ENCODE data around the gene CTSH. TPM values are rescaled to one million over a fixed set of nuclear protein-coding genes. Genes with fewer than 3 reads are reported as not detected.

Gene CTSH
- total and polyA plus RNA-seq, 7 donors = 37.4 to 274 (median 96.7) TPM

DNA sequence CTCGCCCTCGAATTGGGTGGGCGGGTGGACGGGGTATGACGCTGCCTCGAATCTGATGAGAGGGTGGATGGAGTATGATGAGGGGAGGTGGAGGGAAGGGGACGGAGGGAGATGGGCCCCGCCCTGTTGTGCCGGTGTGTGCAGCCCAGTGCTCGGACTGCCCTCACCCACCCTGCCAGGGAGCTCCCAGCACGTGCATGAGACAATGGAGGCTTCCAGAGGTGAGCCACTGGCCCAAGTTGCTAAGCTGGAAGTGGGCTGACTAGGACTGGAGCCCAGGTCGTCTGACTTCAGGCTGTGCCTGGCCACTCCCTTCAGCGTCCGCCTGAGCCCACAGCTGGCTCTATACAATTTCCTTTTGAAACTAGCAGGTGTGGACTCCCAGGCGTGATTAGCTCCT, 47.0 kb upstream of the CTSH start:
- Histone ChIP-seq H3K4me3 (no peak overlapping the region), H3K27ac (peak overlapping the region in 2 of 4 donors; percentile 79 to 81), H3K36me3 (no peaks in the 10 kb centered on the region), H3K9me3 (no peaks in the 10 kb centered on the region), H3K27me3 (no peaks in the 10 kb centered on the region), H3K4me1 (peaks cover 0 to 43% (median 33%) of the 10 kb centered on the region in 4 donors)
- intact Hi-C loops (cut with DNase I) = loop anchor here (5.0 kb wide), 1 partner anchor 45 kb away; the partner anchor contains the start of gene CTSH
- DNase-seq = no peak
- WGBS, 2 donors = 67 to 83% methylated on average over 15 of the region's 15 CpGs
- no peak for TF ChIP-seq POLR2AphosphoS5 (IDR thresholded peaks at IDR 0.05)
- no peak for TF ChIP-seq EP300 (IDR thresholded peaks at IDR 0.05)
- no peak for TF ChIP-seq POLR2A (IDR thresholded peaks at IDR 0.05)

DNA sequence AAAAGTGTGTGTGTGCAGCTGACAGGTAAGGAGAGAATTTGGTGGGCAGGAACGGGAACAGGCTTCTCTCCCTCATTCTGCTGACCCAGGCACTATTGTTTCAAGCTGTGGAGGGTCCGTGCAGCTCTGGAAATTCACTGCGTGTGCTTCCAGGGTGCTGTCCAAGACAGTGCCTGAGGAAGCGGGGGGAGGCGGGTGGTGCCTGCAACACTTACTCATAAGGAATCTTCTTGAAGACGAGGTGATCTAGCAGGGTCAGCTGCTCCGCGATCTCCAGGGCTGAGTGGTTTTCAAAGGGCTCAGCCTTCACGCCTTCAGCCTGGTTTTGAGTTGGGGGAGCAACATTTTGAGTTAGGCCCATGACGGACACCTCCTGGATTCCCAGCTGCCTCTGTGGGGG, 46.6 kb upstream of the CTSH start:
- Histone ChIP-seq H3K4me3 (no peak overlapping the region), H3K4me1 (peaks cover 0 to 43% (median 33%) of the 10 kb centered on the region in 4 donors), H3K27me3 (no peaks in the 10 kb centered on the region), H3K36me3 (no peaks in the 10 kb centered on the region), H3K9me3 (no peaks in the 10 kb centered on the region), H3K27ac (peak overlapping the region in 2 of 4 donors; percentile 79 to 81)
- TF ChIP-seq POLR2A (IDR thresholded peaks at IDR 0.05) (no peak), EP300 (IDR thresholded peaks at IDR 0.05) (no peak), POLR2AphosphoS5 (IDR thresholded peaks at IDR 0.05) (no peak)
- TF ChIP-seq, protein P1, sequence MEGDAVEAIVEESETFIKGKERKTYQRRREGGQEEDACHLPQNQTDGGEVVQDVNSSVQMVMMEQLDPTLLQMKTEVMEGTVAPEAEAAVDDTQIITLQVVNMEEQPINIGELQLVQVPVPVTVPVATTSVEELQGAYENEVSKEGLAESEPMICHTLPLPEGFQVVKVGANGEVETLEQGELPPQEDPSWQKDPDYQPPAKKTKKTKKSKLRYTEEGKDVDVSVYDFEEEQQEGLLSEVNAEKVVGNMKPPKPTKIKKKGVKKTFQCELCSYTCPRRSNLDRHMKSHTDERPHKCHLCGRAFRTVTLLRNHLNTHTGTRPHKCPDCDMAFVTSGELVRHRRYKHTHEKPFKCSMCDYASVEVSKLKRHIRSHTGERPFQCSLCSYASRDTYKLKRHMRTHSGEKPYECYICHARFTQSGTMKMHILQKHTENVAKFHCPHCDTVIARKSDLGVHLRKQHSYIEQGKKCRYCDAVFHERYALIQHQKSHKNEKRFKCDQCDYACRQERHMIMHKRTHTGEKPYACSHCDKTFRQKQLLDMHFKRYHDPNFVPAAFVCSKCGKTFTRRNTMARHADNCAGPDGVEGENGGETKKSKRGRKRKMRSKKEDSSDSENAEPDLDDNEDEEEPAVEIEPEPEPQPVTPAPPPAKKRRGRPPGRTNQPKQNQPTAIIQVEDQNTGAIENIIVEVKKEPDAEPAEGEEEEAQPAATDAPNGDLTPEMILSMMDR (IDR thresholded peaks at IDR 0.05) = no peak
- 88 to 91% methylated on average over 10 of the region's 10 CpGs for WGBS, 2 donors
- intact Hi-C loops (cut with DNase I) = loop anchor here (5.0 kb wide), 1 partner anchor 44 kb away; the partner anchor contains the start of gene CTSH
- no peak for DNase-seq

DNA sequence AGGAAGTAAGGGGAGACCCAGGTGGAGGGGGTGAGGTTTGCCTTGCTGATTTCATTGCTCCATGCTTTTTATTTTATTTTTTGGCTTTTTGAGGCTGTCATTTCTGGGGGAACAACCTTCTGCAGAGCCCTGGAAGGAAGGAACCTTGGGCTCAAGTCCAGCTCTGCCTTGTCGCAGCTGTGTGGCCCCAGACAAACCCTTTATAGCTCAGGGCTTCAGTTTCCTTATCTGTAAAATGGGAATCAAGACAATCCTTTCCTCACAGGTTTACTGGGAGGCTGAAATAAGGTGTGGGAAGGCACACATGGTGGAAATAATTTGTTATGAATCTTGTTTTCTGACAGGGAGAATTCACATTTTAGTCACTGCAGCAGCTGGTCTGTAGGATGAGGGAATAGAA, 45.4 kb upstream of the CTSH start:
- WGBS, 2 donors = 51 to 77% methylated on average over 1 of the region's 1 CpG
- DNase-seq = no peak
- intact Hi-C loops (cut with DNase I) = loop anchor here (5.0 kb wide), 1 partner anchor 43 kb away; the partner anchor contains the start of gene CTSH
- TF ChIP-seq EP300 (IDR thresholded peaks at IDR 0.05) (no peak), POLR2AphosphoS5 (IDR thresholded peaks at IDR 0.05) (no peak), POLR2A (IDR thresholded peaks at IDR 0.05) (no peak)
- TF ChIP-seq, protein P1 (IDR thresholded peaks at IDR 0.05) = no peak
- Histone ChIP-seq H3K4me1 (peaks cover 0 to 43% (median 33%) of the 10 kb centered on the region in 4 donors), H3K4me3 (no peak overlapping the region), H3K36me3 (no peaks in the 10 kb centered on the region), H3K9me3 (no peaks in the 10 kb centered on the region), H3K27ac (peak overlapping the region in 3 of 4 donors; percentile 62 to 81 (median 79)), H3K27me3 (no peaks in the 10 kb centered on the region)

DNA sequence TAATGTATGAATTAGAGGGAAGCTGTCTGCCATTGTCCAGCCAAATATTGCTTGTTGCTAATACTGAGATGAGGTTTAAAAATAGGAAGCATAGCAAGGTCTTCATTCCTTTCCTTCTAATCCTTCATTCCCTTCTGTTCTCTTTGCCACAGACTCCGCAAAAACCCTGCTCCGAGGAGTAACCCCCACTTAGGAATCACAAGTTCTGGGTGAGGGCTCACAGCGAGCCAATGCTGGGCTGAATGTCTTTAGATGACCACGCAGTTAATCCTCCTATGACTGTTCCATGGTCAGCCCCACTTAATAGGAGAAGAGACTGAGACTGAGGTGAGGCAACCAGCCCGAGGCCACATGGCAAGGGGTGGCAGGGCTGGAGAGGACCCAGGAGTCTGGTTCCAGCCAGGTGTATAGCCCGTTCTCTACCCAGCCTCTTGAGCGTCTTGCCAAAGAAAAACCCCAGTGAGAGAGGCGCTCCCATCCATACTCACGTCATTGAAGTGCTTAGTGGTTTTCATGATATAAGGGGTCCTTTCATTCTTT, 44.9 kb upstream of the CTSH start:
- H3K27me3 ChIP-seq = no peaks in the 10 kb centered on the region
- H3K4me1 ChIP-seq = peaks cover 0 to 43% (median 33%) of the 10 kb centered on the region in 4 donors
- H3K4me3 ChIP-seq = no peak overlapping the region
- 91 to 92% methylated on average over 9 of the region's 9 CpGs for WGBS, 2 donors
- no peaks in the 10 kb centered on the region for H3K9me3 ChIP-seq
- no peak for DNase-seq
- peak in 1 of 4 donors; percentile 23 for TF ChIP-seq POLR2AphosphoS5 (IDR thresholded peaks at IDR 0.05)
- TF ChIP-seq, protein P1 (IDR thresholded peaks at IDR 0.05) = no peak
- intact Hi-C loops (cut with DNase I) = loop anchor here (5.0 kb wide), 1 partner anchor 42 kb away; the partner anchor contains the start of gene CTSH
- peak overlapping the region; percentile 57 to 81 (median 70) for H3K27ac ChIP-seq
- H3K36me3 ChIP-seq = no peaks in the 10 kb centered on the region

DNA sequence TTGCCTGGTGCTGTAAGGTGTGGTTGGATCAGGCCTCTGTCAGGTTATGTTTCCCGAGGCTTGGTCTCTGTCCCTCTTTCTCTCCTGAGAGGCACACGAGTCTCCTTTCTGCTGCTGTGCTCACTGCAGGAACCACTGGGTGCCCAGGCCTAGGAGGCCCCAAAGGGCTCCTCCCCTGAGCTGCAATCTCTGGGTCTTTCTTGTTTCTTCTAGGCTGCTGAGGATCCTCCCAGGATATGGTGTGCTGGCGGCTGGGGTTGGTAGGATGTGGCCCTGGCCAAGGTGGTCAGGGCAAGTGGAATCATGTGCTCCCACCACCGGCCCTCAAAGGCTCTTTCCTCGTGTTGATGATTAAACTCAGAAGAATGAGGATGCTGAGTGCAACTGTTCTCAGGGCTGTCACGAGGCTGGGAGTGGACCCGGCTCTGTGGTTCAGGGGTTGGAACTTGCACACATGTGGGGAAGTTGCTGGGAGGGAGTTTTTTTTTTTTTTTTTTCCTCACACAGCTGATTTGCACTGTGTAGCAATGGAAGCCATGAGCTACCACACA, 43.6 kb upstream of the CTSH start:
- WGBS, 2 donors = 16 to 22% methylated on average over 7 of the region's 7 CpGs
- Histone ChIP-seq H3K36me3 (no peaks in the 10 kb centered on the region), H3K27ac (peak overlapping the region; percentile 55 to 81 (median 68)), H3K4me3 (no peak overlapping the region), H3K4me1 (peaks cover 0 to 47% (median 33%) of the 10 kb centered on the region in 4 donors), H3K27me3 (no peaks in the 10 kb centered on the region), H3K9me3 (no peaks in the 10 kb centered on the region)
- peak in 2 of 4 donors; percentile 41 to 92 for TF ChIP-seq EP300 (IDR thresholded peaks at IDR 0.05)
- no peak for TF ChIP-seq POLR2A (IDR thresholded peaks at IDR 0.05)
- TF ChIP-seq POLR2AphosphoS5 (IDR thresholded peaks at IDR 0.05) = peak in 3 of 4 donors; percentile 44 to 92 (median 45)
- TF ChIP-seq, protein P1 (IDR thresholded peaks at IDR 0.05) = no peak
- intact Hi-C loops (cut with DNase I) = no loop called here
- DNase-seq = peak; percentile 94

Data from sigmoid colon (tissue), 7 donors.